H9 (cell line): ENCODE measurements around the gene EML5. TPM values are rescaled to one million over a fixed set of nuclear protein-coding genes. Genes with fewer than 3 reads are reported as not detected.
"Not testable (repeated sequence)": the region's sequence is repeated elsewhere in the genome, so short reads cannot be mapped to it uniquely, and the experiment has no call there.

Experiments used
- DNase-seq: peaks from one replicate; pipeline ENCODE4 v3.0.0-alpha.2; 2017
- H2AFZ ChIP-seq: one replicate; pipeline ENCODE4 v1.6.1; 2013; ENCODE audit warnings: mild to moderate bottlenecking, low read length, control low read depth, moderate library complexity
- H2AK5ac ChIP-seq: 2 replicates; pipeline ENCODE4 v1.6.1; 2013; ENCODE audit warnings: low read length, control low read depth, mixed read lengths; ENCODE audit not compliant: insufficient read length
- H2BK120ac ChIP-seq: one replicate; pipeline ENCODE4 v1.6.1; 2013; ENCODE audit warnings: low read depth, mild to moderate bottlenecking, low read length, control low read depth, inconsistent platforms; ENCODE audit not compliant: poor library complexity, severe bottlenecking
- H2BK12ac ChIP-seq: 2 replicates; pipeline ENCODE4 v1.6.1; 2013; ENCODE audit warnings: low read length, control low read depth, mixed read lengths, low read depth; ENCODE audit not compliant: insufficient read length
- H2BK15ac ChIP-seq: 2 replicates; pipeline ENCODE4 v1.6.1; 2013; ENCODE audit warnings: low read depth, low read length, control low read depth
- H2BK20ac ChIP-seq: one replicate; pipeline ENCODE4 v1.6.1; 2013; ENCODE audit warnings: low read depth, mild to moderate bottlenecking, low read length, control low read depth, inconsistent platforms; ENCODE audit not compliant: poor library complexity, severe bottlenecking
- H2BK5ac ChIP-seq: 2 replicates; pipeline ENCODE4 v1.6.1; 2013; ENCODE audit warnings: low read length, control low read depth, mixed read lengths; ENCODE audit not compliant: insufficient read length
- H3K14ac ChIP-seq: 2 replicates; pipeline ENCODE4 v1.6.1; 2013; ENCODE audit warnings: low read length, control low read depth; ENCODE audit not compliant: insufficient read depth
- H3K18ac ChIP-seq: 2 replicates; pipeline ENCODE4 v1.6.1; 2013; ENCODE audit warnings: low read depth, mild to moderate bottlenecking, mixed read lengths, low read length, control low read depth; ENCODE audit not compliant: insufficient read length
- H3K23ac ChIP-seq: 2 replicates; pipeline ENCODE4 v1.6.1; 2013; ENCODE audit warnings: low read length, control low read depth, mixed read lengths, low read depth; ENCODE audit not compliant: insufficient read length
- H3K23me2 ChIP-seq: 2 replicates; pipeline ENCODE4 v1.6.1; 2013; ENCODE audit warnings: low read depth, mild to moderate bottlenecking, mixed read lengths, low read length, control low read depth; ENCODE audit not compliant: insufficient read length, poor library complexity, severe bottlenecking
- H3K27ac ChIP-seq: 2 replicates; pipeline ENCODE4 v1.5.1; 2013; ENCODE audit warnings: low read length, control low read depth, mixed read lengths, low read depth; ENCODE audit not compliant: insufficient read length
- H3K27me3 ChIP-seq: 2 replicates; pipeline ENCODE4 v1.6.1; 2013; ENCODE audit warnings: low read length, control low read depth, inconsistent platforms; ENCODE audit not compliant: insufficient read depth
- H3K4ac ChIP-seq: 2 replicates; pipeline ENCODE4 v1.6.1; 2013; ENCODE audit warnings: low read depth, mild to moderate bottlenecking, control low read depth, inconsistent platforms, low read length, moderate library complexity
- H3K4me1 ChIP-seq: 2 replicates; pipeline ENCODE4 v1.6.1; 2013; ENCODE audit warnings: low read length, control low read depth, inconsistent platforms; ENCODE audit not compliant: insufficient read depth
- H3K4me2 ChIP-seq: 2 replicates; pipeline ENCODE4 v1.6.1; 2013; ENCODE audit warnings: low read length, control low read depth, mixed read lengths; ENCODE audit not compliant: insufficient read length, insufficient read depth
- H3K56ac ChIP-seq: 2 replicates; pipeline ENCODE4 v1.6.1; 2013; ENCODE audit warnings: low read depth, mild to moderate bottlenecking, mixed read lengths, low read length, control low read depth; ENCODE audit not compliant: insufficient read length
- H3K79me1 ChIP-seq: 2 replicates; pipeline ENCODE4 v1.6.1; 2013; ENCODE audit warnings: low read depth, mild to moderate bottlenecking, moderate library complexity, low read length, control low read depth, inconsistent platforms; ENCODE audit not compliant: insufficient read depth, poor library complexity, severe bottlenecking
- H3K79me2 ChIP-seq: 2 replicates; pipeline ENCODE4 v1.6.1; 2013; ENCODE audit warnings: low read length, control low read depth, inconsistent platforms; ENCODE audit not compliant: insufficient read depth
- H3K9ac ChIP-seq: 2 replicates; pipeline ENCODE4 v1.6.1; 2013; ENCODE audit warnings: low read length, control low read depth, mixed read lengths; ENCODE audit not compliant: insufficient read length; ENCODE audit errors: extremely low read depth
- H3K9me3 ChIP-seq: one replicate; pipeline ENCODE4 v1.6.1; 2013; ENCODE audit warnings: low read depth, low read length, inconsistent platforms; ENCODE audit not compliant: control insufficient read depth
- H3T11ph ChIP-seq: one replicate; pipeline ENCODE4 v1.6.1; 2013; ENCODE audit warnings: mild to moderate bottlenecking, low read length, control low read depth, inconsistent platforms
- H4K20me1 ChIP-seq: one replicate; pipeline ENCODE4 v1.6.1; 2013; ENCODE audit not compliant: control insufficient read depth, insufficient read length, insufficient read depth
- H4K5ac ChIP-seq: 2 replicates; pipeline ENCODE4 v1.6.1; 2013; ENCODE audit warnings: low read depth, mild to moderate bottlenecking, mixed read lengths, low read length, control low read depth; ENCODE audit not compliant: insufficient read length
- H4K8ac ChIP-seq: replicated peaks from 2 replicates; pipeline ENCODE4 v1.6.1; 2013; ENCODE audit warnings: low read length, control low read depth, mixed read lengths, low read depth; ENCODE audit not compliant: insufficient read length
- H4K91ac ChIP-seq: 2 replicates; pipeline ENCODE4 v1.6.1; 2013; ENCODE audit warnings: low read depth, mild to moderate bottlenecking, moderate library complexity, mixed read lengths, low read length, control low read depth; ENCODE audit not compliant: insufficient read length
- H3K27ac Mint-ChIP-seq, 3 experiments: 2 replicates in 2 of 3; 3 replicates in 1 of 3; pipeline ENCODE4 v1.8.0; 2020 to 2021; ENCODE audit warnings: mixed read lengths in 3 of 3, mild to moderate bottlenecking in 1 of 3, moderate library complexity in 1 of 3
- H3K27me3 Mint-ChIP-seq: 2 replicates; pipeline ENCODE4 v1.8.0; 2021; ENCODE audit warnings: low read depth, mild to moderate bottlenecking, moderate library complexity, mixed read lengths
- H3K36me3 Mint-ChIP-seq, 3 experiments: 2 replicates in 2 of 3; 3 replicates in 1 of 3; pipeline ENCODE4 v1.8.0; 2020 to 2021; ENCODE audit warnings: low read depth in 3 of 3, mixed read lengths in 3 of 3; ENCODE audit not compliant: insufficient read depth in 1 of 3
- H3K4me1 Mint-ChIP-seq, 2 experiments: 2 replicates each; pipeline ENCODE4 v1.8.0; 2020; ENCODE audit warnings: mixed read lengths in 2 of 2
- H3K4me3 Mint-ChIP-seq, 2 experiments: 2 replicates in 1 of 2; 3 replicates in 1 of 2; pipeline ENCODE4 v1.8.0; 2020 to 2021; ENCODE audit warnings: mild to moderate bottlenecking in 2 of 2, mixed read lengths in 2 of 2, moderate library complexity in 1 of 2
- H3K9me3 Mint-ChIP-seq, 2 experiments: 2 replicates in 1 of 2; 3 replicates in 1 of 2; pipeline ENCODE4 v1.8.0; 2020; ENCODE audit warnings: mild to moderate bottlenecking in 2 of 2, mixed read lengths in 2 of 2, moderate library complexity in 1 of 2
- WGBS: extraction: QIAGEN DNeasy Blood & Tissue Kit; methylation state at CpG from one replicate; pipeline ENCODE4 v1.1.7; 2013; ENCODE audit warnings: missing lambda C conversion rate, low lambda C conversion rate, mixed read lengths; ENCODE audit not compliant: insufficient read length; ENCODE audit errors: extremely low coverage; 5-methylcytosine and 5-hydroxymethylcytosine counted together
- total RNA-seq: library from RNA; stranded (reverse); gene quantifications from 2 replicates; pipeline ENCODE4 v1.2.1, GENCODE V29; 2021
- TF ChIP-seq, protein P1 (sequence below): fragments of 200-600 bp; sonication (generic); conservative IDR thresholded peaks from 3 replicates; pipeline ENCODE4 v1.8.0; 2021; ENCODE audit warnings: antibody characterized with exemption, mild to moderate bottlenecking

The EML5 gene
- total RNA-seq, 1 experiment from 2014 or later, result 0.81 TPM

- Mint-ChIP-seq H3K4me1 (peaks cover 4 to 7% of the 10 kb centered on the region in 2 experiments; a peak in 3 of 4 replicates), H3K27ac (no peak overlapping the region), H3K36me3 (no peaks in the 10 kb centered on the region), H3K27me3 (peaks cover 69% of the 10 kb centered on the region), H3K9me3 (no peaks in the 10 kb centered on the region; a peak in 1 of 5 replicates), H3K4me3 (peak overlapping the region in 1 of 2 experiments; percentile 88; a peak in 3 of 5 replicates)
- Histone ChIP-seq H4K5ac (no peak overlapping the region), H3K9ac (no peak overlapping the region), H3K56ac (no peak overlapping the region), H3K79me2 (no peaks in the 10 kb centered on the region), H3K27me3 (peaks cover 18% of the 10 kb centered on the region; the same call in 1 of the 2 replicates), H2BK15ac (no peak overlapping the region), H3K23me2 (peaks cover 11% of the 10 kb centered on the region), H3K4me1 (no peaks in the 10 kb centered on the region), H3K9me3 (no peaks in the 10 kb centered on the region), H3K4ac (no peak overlapping the region), H2BK120ac (no peak overlapping the region), H3K79me1 (no peaks in the 10 kb centered on the region), H4K91ac (no peak overlapping the region), H3K18ac (no peak overlapping the region), H2BK5ac (no peak overlapping the region), H3K23ac (no peak overlapping the region), H3T11ph (no peak overlapping the region), H4K8ac (no peak overlapping the region), H2AK5ac (no peak overlapping the region), H4K20me1 (no peaks in the 10 kb centered on the region), H2BK20ac (no peak overlapping the region), H3K4me2 (no peak overlapping the region), H2AFZ (no peak overlapping the region), H3K27ac (no peak overlapping the region), H2BK12ac (no peak overlapping the region), H3K14ac (no peak overlapping the region)
- WGBS, result no CpG with 5 or more reads among the region's 5 CpGs
- no peak for DNase-seq
- TF ChIP-seq, protein P1, sequence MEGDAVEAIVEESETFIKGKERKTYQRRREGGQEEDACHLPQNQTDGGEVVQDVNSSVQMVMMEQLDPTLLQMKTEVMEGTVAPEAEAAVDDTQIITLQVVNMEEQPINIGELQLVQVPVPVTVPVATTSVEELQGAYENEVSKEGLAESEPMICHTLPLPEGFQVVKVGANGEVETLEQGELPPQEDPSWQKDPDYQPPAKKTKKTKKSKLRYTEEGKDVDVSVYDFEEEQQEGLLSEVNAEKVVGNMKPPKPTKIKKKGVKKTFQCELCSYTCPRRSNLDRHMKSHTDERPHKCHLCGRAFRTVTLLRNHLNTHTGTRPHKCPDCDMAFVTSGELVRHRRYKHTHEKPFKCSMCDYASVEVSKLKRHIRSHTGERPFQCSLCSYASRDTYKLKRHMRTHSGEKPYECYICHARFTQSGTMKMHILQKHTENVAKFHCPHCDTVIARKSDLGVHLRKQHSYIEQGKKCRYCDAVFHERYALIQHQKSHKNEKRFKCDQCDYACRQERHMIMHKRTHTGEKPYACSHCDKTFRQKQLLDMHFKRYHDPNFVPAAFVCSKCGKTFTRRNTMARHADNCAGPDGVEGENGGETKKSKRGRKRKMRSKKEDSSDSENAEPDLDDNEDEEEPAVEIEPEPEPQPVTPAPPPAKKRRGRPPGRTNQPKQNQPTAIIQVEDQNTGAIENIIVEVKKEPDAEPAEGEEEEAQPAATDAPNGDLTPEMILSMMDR, result no peak
Measured at GRCh38 chr14:88790501-88791251, 2.1 kb downstream of the EML5 start.

DNA sequence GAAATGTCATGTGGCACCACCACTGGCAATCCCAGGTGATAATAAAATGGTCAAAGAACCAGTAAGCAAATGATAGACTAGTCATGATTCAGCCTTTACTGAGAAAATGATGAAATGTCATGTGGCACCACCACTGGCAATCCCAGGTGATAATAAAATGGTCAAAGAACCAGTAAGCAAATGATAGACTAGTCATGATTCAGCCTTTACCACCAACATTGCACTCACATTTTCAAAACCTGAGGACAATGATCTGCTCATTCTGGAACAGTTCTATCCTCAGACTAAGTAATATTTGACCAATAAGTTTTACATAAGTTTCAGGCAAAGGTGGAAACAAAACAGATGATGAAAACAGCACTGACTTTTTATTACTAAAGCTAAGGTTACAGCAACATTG lies 3.2 kb downstream of the EML5 start:
- H3K79me1 ChIP-seq, H2BK20ac ChIP-seq, H3K9me3 ChIP-seq, H4K5ac ChIP-seq, H3K14ac ChIP-seq, H4K91ac ChIP-seq, H2BK5ac ChIP-seq, H3K4me2 ChIP-seq, H4K8ac ChIP-seq, H4K20me1 ChIP-seq, H3K9me3 Mint-ChIP-seq, H3K9ac ChIP-seq, DNase-seq, H3K36me3 Mint-ChIP-seq, H2AFZ ChIP-seq, H2AK5ac ChIP-seq, H2BK120ac ChIP-seq, H3K18ac ChIP-seq, H3K56ac ChIP-seq, H2BK15ac ChIP-seq, H3K23ac ChIP-seq, H3K79me2 ChIP-seq, H3K4me1 Mint-ChIP-seq, H3K4ac ChIP-seq, H3K27ac Mint-ChIP-seq, H3T11ph ChIP-seq, H3K27ac ChIP-seq, H3K4me3 Mint-ChIP-seq, H3K4me1 ChIP-seq, H2BK12ac ChIP-seq: not testable (repeated sequence)
- Histone ChIP-seq H3K23me2 (peaks cover 11% of the 10 kb centered on the region), H3K27me3 (peaks cover 18% of the 10 kb centered on the region; the same call in 1 of the 2 replicates)
- H3K27me3 Mint-ChIP-seq, result peaks cover 69% of the 10 kb centered on the region
